HEK293 (cell line): ENCODE measurements around the gene APLNR.

Source experiments
- CTCF ChIA-PET: fragments of 350-600 bp; formaldehyde crosslinking; extraction: SDS; loops from one replicate; lab custom pipeline; 2021; ENCODE audit warnings: antibody characterized with exemption; lab: Yijun Ruan, JAX
- POLR2A ChIA-PET: fragments of 300-600 bp; formaldehyde crosslinking; extraction: SDS; loops from one replicate; lab custom pipeline; 2020; ENCODE audit warnings: antibody characterized with exemption, inconsistent platforms; lab: Yijun Ruan, JAX
- H3K27ac ChIP-seq: fragments of 200-500 bp; sonication (Bioruptor generic); 2 replicates; pipeline ENCODE4 v1.5.1; 2014; ENCODE audit warnings: low read depth, low read length, control low read depth, inconsistent platforms; ENCODE audit errors: extremely low read depth
- H3K36me3 ChIP-seq, 2 experiments: fragments of 200-500 bp in 1 of 2; sonication (Bioruptor generic) in 1 of 2; 1 replicate in 1 of 2; 2 replicates in 1 of 2; pipeline ENCODE4 v1.5.1; 2014 to 2017; ENCODE audit warnings: inconsistent platforms in 2 of 2, low read length in 2 of 2; ENCODE audit not compliant: control insufficient read depth in 2 of 2, insufficient read depth in 1 of 2
- H3K4me1 ChIP-seq: fragments of 200-500 bp; sonication (Bioruptor generic); 2 replicates; pipeline ENCODE4 v1.5.1; 2014; ENCODE audit warnings: mild to moderate bottlenecking, low read length, inconsistent platforms; ENCODE audit not compliant: control insufficient read depth, insufficient read depth
- H3K4me3 ChIP-seq: 2 replicates; pipeline ENCODE4 v1.5.1; 2011; ENCODE audit warnings: low read depth, mild to moderate bottlenecking, control low read depth, low read length, moderate library complexity
- H3K9me3 ChIP-seq: fragments of 200-500 bp; sonication (Bioruptor generic); 2 replicates; pipeline ENCODE4 v1.5.1; 2014; ENCODE audit warnings: low read depth, low read length, inconsistent platforms; ENCODE audit not compliant: control insufficient read depth, insufficient read depth
- KLF10 ChIP-seq: fragments of 450-650 bp; IDR thresholded peaks from 2 replicates; pipeline ENCODE4 v1.5.1; 2018; ENCODE audit warnings: missing biosample characterization, mild to moderate bottlenecking, missing genetic modification characterization
- KLF16 ChIP-seq: fragments of 450-650 bp; formaldehyde crosslinking; IDR thresholded peaks from 2 replicates; pipeline ENCODE4 v1.5.1; 2017; ENCODE audit warnings: missing biosample characterization, missing genetic modification characterization
- KLF7 ChIP-seq: fragments of 450-650 bp; formaldehyde crosslinking; IDR thresholded peaks from 2 replicates; pipeline ENCODE4 v1.5.1; 2016; ENCODE audit warnings: missing biosample characterization, missing genetic modification characterization, borderline replicate concordance
- MEIS1 ChIP-seq: sonication (generic); formaldehyde crosslinking; IDR thresholded peaks from 2 replicates; pipeline ENCODE4 v1.8.1; 2022; ENCODE audit warnings: missing genetic modification reagents, mild to moderate bottlenecking, borderline replicate concordance
- PRDM1 ChIP-seq: fragments of 450-650 bp; formaldehyde crosslinking; IDR thresholded peaks from 2 replicates; pipeline ENCODE4; 2016; ENCODE audit warnings: missing biosample characterization, missing genetic modification characterization
- TCF7L2 ChIP-seq: IDR thresholded peaks from 2 replicates; pipeline ENCODE4 v1.6.1; 2011; ENCODE audit warnings: low read depth, mild to moderate bottlenecking, inconsistent platforms, low read length, moderate library complexity, borderline replicate concordance
- ZBTB17 ChIP-seq: fragments of 450-650 bp; formaldehyde crosslinking; IDR thresholded peaks from 2 replicates; pipeline ENCODE4 v1.5.1; 2016; ENCODE audit warnings: missing biosample characterization, missing genetic modification characterization
- ZBTB20 ChIP-seq: fragments of 450-650 bp; formaldehyde crosslinking; IDR thresholded peaks from 2 replicates; pipeline ENCODE4 v1.5.1; 2016; ENCODE audit warnings: missing biosample characterization, missing genetic modification characterization
- ZNF138 ChIP-seq: fragments of 450-650 bp; formaldehyde crosslinking; IDR thresholded peaks from 2 replicates; pipeline ENCODE4 v1.5.1; 2016; ENCODE audit warnings: missing biosample characterization, missing genetic modification characterization, borderline replicate concordance
- ZNF335 ChIP-seq: fragments of 450-650 bp; formaldehyde crosslinking; conservative IDR thresholded peaks from 2 replicates; pipeline ENCODE4 v1.5.1; 2016; ENCODE audit warnings: missing biosample characterization, missing genetic modification characterization
- ZNF354C ChIP-seq: fragments of 450-650 bp; formaldehyde crosslinking; IDR thresholded peaks from 2 replicates; pipeline ENCODE4 v1.5.1; 2016; ENCODE audit warnings: missing biosample characterization, missing genetic modification characterization, low read depth, borderline replicate concordance
- ZNF404 ChIP-seq: fragments of 450-650 bp; formaldehyde crosslinking; IDR thresholded peaks from 2 replicates; pipeline ENCODE4 v1.5.1; 2017; ENCODE audit warnings: missing biosample characterization, missing genetic modification characterization
- ZNF501 ChIP-seq: fragments of 450-650 bp; formaldehyde crosslinking; IDR thresholded peaks from 2 replicates; pipeline ENCODE4 v1.5.1; 2016; ENCODE audit warnings: missing biosample characterization, missing genetic modification characterization
- ZNF548 ChIP-seq: fragments of 450-650 bp; formaldehyde crosslinking; IDR thresholded peaks from 2 replicates; pipeline ENCODE4 v1.5.1; 2016; ENCODE audit warnings: missing biosample characterization, missing genetic modification characterization
- ZNF558 ChIP-seq: fragments of 450-650 bp; formaldehyde crosslinking; IDR thresholded peaks from 2 replicates; pipeline ENCODE4 v1.5.1; 2016; ENCODE audit warnings: missing biosample characterization, missing genetic modification characterization
- ZNF561 ChIP-seq: fragments of 450-650 bp; IDR thresholded peaks from 2 replicates; pipeline ENCODE4 v1.5.1; 2018; ENCODE audit warnings: missing biosample characterization, missing genetic modification characterization, borderline replicate concordance
- ZNF626 ChIP-seq: fragments of 450-650 bp; sonication (Bioruptor Pico); formaldehyde crosslinking; IDR thresholded peaks from 2 replicates; pipeline ENCODE4 v1.5.1; 2018; ENCODE audit warnings: missing biosample characterization, missing genetic modification characterization, inconsistent platforms
- ZSCAN23 ChIP-seq: fragments of 450-650 bp; formaldehyde crosslinking; IDR thresholded peaks from 2 replicates; pipeline ENCODE4 v1.5.1; 2016; ENCODE audit warnings: missing biosample characterization, missing genetic modification characterization
- TF ChIP-seq, protein P1 (sequence below): fragments of 450-650 bp; formaldehyde crosslinking; IDR thresholded peaks from 2 replicates; pipeline ENCODE4 v1.5.1; 2017; ENCODE audit warnings: missing biosample characterization, missing genetic modification characterization
- TF ChIP-seq, protein P2 (sequence below): fragments of 450-650 bp; formaldehyde crosslinking; IDR thresholded peaks from 2 replicates; pipeline ENCODE4 v1.5.1; 2016; ENCODE audit warnings: missing biosample characterization, missing genetic modification characterization
- TF ChIP-seq, protein P3 (sequence below): fragments of 450-650 bp; IDR thresholded peaks from 2 replicates; pipeline ENCODE4 v1.5.1; 2018; ENCODE audit warnings: missing biosample characterization, missing genetic modification characterization
- TF ChIP-seq, protein P4 (sequence below): fragments of 450-650 bp; formaldehyde crosslinking; IDR thresholded peaks from 2 replicates; pipeline ENCODE4 v1.5.1; 2016; ENCODE audit warnings: missing biosample characterization, missing genetic modification characterization

The APLNR gene

DNA sequence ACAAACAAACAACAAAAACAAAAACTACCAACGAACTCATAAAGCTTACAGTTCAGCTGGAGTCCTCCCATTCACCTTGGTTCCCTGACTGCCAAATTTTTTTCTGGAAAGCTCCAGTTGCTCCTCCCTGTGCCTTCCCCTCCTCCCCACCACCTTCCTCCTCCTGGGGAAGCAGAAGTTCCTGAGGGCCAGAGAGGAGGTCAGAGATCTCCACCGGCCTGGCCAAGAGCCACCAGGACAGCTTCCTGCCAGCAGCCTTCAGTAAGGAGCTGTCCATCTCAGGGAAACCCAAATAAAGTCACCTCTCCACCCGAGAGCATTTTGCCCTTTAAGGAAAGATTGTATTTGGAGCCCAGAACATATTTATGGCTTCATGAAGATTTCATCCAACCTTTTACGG, 20.0 kb downstream of the APLNR start:
- Histone ChIP-seq H3K9me3 (no peaks in the 10 kb centered on the region), H3K4me3 (no peak overlapping the region), H3K27ac (no peak overlapping the region), H3K4me1 (no peaks in the 10 kb centered on the region), H3K36me3 (no peaks in the 10 kb centered on the region)
- ChIA-PET POLR2A (no interaction called here), CTCF (interaction anchor here (1.2 to 2.6 kb wide), 2 partner anchors 32 to 86 kb away, joined by 7 to 9 read pairs; no protein-coding TSS in a partner anchor)
- no peak for TF ChIP-seq ZNF138
- TF ChIP-seq ZNF501 (tag by site-specific recombination) = no peak
- TF ChIP-seq ZNF404 = no peak
- TF ChIP-seq ZSCAN23 = no peak
- TF ChIP-seq, protein P1, sequence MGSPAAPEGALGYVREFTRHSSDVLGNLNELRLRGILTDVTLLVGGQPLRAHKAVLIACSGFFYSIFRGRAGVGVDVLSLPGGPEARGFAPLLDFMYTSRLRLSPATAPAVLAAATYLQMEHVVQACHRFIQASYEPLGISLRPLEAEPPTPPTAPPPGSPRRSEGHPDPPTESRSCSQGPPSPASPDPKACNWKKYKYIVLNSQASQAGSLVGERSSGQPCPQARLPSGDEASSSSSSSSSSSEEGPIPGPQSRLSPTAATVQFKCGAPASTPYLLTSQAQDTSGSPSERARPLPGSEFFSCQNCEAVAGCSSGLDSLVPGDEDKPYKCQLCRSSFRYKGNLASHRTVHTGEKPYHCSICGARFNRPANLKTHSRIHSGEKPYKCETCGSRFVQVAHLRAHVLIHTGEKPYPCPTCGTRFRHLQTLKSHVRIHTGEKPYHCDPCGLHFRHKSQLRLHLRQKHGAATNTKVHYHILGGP (tag by site-specific recombination) = no peak
- no peak for TF ChIP-seq MEIS1
- TF ChIP-seq ZNF335 (tag by site-specific recombination) = no peak
- no peak for TF ChIP-seq PRDM1
- TF ChIP-seq ZNF626 (tag by site-specific recombination) = no peak
- TF ChIP-seq ZNF354C (tag by site-specific recombination) = no peak
- TF ChIP-seq, protein P2, sequence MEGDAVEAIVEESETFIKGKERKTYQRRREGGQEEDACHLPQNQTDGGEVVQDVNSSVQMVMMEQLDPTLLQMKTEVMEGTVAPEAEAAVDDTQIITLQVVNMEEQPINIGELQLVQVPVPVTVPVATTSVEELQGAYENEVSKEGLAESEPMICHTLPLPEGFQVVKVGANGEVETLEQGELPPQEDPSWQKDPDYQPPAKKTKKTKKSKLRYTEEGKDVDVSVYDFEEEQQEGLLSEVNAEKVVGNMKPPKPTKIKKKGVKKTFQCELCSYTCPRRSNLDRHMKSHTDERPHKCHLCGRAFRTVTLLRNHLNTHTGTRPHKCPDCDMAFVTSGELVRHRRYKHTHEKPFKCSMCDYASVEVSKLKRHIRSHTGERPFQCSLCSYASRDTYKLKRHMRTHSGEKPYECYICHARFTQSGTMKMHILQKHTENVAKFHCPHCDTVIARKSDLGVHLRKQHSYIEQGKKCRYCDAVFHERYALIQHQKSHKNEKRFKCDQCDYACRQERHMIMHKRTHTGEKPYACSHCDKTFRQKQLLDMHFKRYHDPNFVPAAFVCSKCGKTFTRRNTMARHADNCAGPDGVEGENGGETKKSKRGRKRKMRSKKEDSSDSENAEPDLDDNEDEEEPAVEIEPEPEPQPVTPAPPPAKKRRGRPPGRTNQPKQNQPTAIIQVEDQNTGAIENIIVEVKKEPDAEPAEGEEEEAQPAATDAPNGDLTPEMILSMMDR = no peak
- TF ChIP-seq KLF10 (tag by site-specific recombination) = no peak

DNA sequence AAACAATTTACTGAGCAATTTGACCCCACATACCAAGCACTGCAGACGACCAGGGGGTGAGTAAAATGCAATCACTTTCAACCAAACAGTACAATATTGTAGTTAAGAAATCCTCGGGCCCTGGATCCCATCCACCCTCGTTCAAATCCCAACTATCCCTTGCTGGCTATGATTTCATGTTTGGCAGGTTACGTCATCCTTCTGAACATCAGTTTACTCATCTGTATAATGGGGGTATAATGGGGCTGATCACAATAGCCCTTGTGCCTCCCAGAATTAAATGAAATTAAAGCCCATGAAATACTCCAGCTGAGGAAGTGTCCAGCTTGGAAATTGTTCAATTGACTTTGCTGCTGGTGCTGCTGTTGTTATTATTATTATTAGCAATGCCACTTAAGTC, 20.6 kb downstream of the APLNR start:
- ChIA-PET POLR2A (no interaction called here), CTCF (interaction anchor here (1.2 kb wide), 1 partner anchor 86 kb away, joined by 7 read pairs; no protein-coding TSS in a partner anchor)
- H3K9me3 ChIP-seq = no peaks in the 10 kb centered on the region

More for the DNA sequence above, 20.6 kb downstream of the APLNR start:
- Histone ChIP-seq H3K4me1 (no peaks in the 10 kb centered on the region), H3K27ac (no peak overlapping the region), H3K36me3 (no peaks in the 10 kb centered on the region), H3K4me3 (no peak overlapping the region)
- no peak for TF ChIP-seq ZNF548
- TF ChIP-seq ZBTB17 (tag by site-specific recombination) = no peak
- no peak for TF ChIP-seq ZNF558 (tag by site-specific recombination)
- TF ChIP-seq ZBTB20 = no peak
- no peak for TF ChIP-seq ZNF561 (tag by site-specific recombination)
- TF ChIP-seq TCF7L2 = no peak
- TF ChIP-seq, protein P3, sequence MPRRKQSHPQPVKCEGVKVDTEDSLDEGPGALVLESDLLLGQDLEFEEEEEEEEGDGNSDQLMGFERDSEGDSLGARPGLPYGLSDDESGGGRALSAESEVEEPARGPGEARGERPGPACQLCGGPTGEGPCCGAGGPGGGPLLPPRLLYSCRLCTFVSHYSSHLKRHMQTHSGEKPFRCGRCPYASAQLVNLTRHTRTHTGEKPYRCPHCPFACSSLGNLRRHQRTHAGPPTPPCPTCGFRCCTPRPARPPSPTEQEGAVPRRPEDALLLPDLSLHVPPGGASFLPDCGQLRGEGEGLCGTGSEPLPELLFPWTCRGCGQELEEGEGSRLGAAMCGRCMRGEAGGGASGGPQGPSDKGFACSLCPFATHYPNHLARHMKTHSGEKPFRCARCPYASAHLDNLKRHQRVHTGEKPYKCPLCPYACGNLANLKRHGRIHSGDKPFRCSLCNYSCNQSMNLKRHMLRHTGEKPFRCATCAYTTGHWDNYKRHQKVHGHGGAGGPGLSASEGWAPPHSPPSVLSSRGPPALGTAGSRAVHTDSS = no peak
- TF ChIP-seq, protein P4, sequence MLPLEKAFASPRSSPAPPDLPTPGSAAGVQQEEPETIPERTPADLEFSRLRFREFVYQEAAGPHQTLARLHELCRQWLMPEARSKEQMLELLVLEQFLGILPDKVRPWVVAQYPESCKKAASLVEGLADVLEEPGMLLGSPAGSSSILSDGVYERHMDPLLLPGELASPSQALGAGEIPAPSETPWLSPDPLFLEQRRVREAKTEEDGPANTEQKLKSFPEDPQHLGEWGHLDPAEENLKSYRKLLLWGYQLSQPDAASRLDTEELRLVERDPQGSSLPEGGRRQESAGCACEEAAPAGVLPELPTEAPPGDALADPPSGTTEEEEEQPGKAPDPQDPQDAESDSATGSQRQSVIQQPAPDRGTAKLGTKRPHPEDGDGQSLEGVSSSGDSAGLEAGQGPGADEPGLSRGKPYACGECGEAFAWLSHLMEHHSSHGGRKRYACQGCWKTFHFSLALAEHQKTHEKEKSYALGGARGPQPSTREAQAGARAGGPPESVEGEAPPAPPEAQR (tag by site-specific recombination) = no peak
- TF ChIP-seq KLF7 = no peak
- no peak for TF ChIP-seq KLF16 (tag by site-specific recombination)
